GM12878 (cell line): Measurements from ENCODE around the gene CARD14. TPM values are rescaled to one million over a fixed set of nuclear protein-coding genes. Genes with fewer than 3 reads are reported as not detected.
A peak's percentile ranks its signal among the peaks of the same experiment; 100 is the strongest.

ENCODE experiments used
- ATAC-seq: fragments of 200-7000 bp; cut with Tn5 transposase; 3 replicates; pipeline ENCODE4 v1.9.1; 2020; ENCODE audit warnings: mild to moderate bottlenecking, moderate library complexity
- BruUV-seq: library from RNA; stranded (reverse); fragments of 400-500 nt; replicated peaks from 2 replicates; lab custom pipeline; 2021; lab: Mats Ljungman, UMichigan
- CTCF ChIA-PET: fragments of 300-600 bp; sonication (Branson Sonifier 250); formaldehyde crosslinking; extraction: SDS; loops from one replicate; lab custom pipeline; 2021; ENCODE audit warnings: inconsistent platforms; lab: Yijun Ruan, JAX
- POLR2A ChIA-PET: fragments of 350-600 bp; formaldehyde crosslinking; extraction: SDS; loops from one replicate; lab custom pipeline; 2021; ENCODE audit warnings: inconsistent platforms; lab: Charles Lee
- RAD21 ChIA-PET: fragments of 300-600 bp; sonication (Branson Sonifier 250); formaldehyde crosslinking; loops from one replicate; lab custom pipeline; 2023; ENCODE audit warnings: antibody characterized with exemption; ENCODE audit not compliant: unreplicated experiment; lab: Charles Lee
- SMC1A ChIA-PET: fragments of 300-600 bp; sonication (Branson Sonifier 250); formaldehyde crosslinking; loops from one replicate; lab custom pipeline; 2023; ENCODE audit not compliant: unreplicated experiment, uncharacterized antibody; lab: Charles Lee
- DNase-seq: peaks from one replicate; pipeline ENCODE4 v3.0.0-alpha.2; 2011; ENCODE audit warnings: low read depth, low spot score
- FAIRE-seq: peaks from 3 replicates; lab custom pipeline; 2011; peaks lifted over from hg19 to GRCh38; lab: Jason Lieb, UNC
- H2AFZ ChIP-seq: 2 replicates; pipeline ENCODE4 v1.6.0; 2011; ENCODE audit warnings: low read depth, low read length, control low read depth; ENCODE audit not compliant: control insufficient read depth
- H3K27ac ChIP-seq: 2 replicates; pipeline ENCODE4 v1.5.1; 2011; ENCODE audit warnings: control low read depth; ENCODE audit not compliant: control insufficient read depth, insufficient read depth
- H3K27me3 ChIP-seq, 2 experiments: replicated peaks in 1 of 2; 2 replicates each; pipeline versions ENCODE4 v1.6.0 to v1.6.1; 2011; ENCODE audit warnings: low read length in 1 of 2; ENCODE audit not compliant: control insufficient read depth in 2 of 2, insufficient read depth in 2 of 2
- H3K36me3 ChIP-seq, 2 experiments: 2 replicates each; pipeline ENCODE4 v1.5.1; 2011; ENCODE audit warnings: low read length in 1 of 2; ENCODE audit not compliant: control insufficient read depth in 2 of 2, insufficient read depth in 2 of 2
- H3K4me1 ChIP-seq: 2 replicates; pipeline ENCODE4 v1.6.1; 2011; ENCODE audit warnings: mild to moderate bottlenecking, low read length, moderate library complexity, mixed read lengths; ENCODE audit not compliant: control insufficient read depth, insufficient read depth
- H3K4me2 ChIP-seq: 2 replicates; pipeline ENCODE4 v1.6.0; 2011; ENCODE audit warnings: control low read depth; ENCODE audit not compliant: control insufficient read depth, insufficient read depth
- H3K4me3 ChIP-seq: fragments of 200-600 bp; sonication (generic); 2 replicates; pipeline ENCODE4 v1.5.1; 2016
- H3K79me2 ChIP-seq: 2 replicates; pipeline ENCODE4 v1.6.0; 2011; ENCODE audit warnings: low read length; ENCODE audit not compliant: control insufficient read depth, insufficient read depth
- H3K9ac ChIP-seq: 2 replicates; pipeline ENCODE4 v1.8.0; 2011; ENCODE audit warnings: low read length, control low read depth, mixed read lengths; ENCODE audit not compliant: control insufficient read depth, insufficient read depth
- H3K9me3 ChIP-seq: replicated peaks from 3 replicates; pipeline ENCODE4 v1.5.1; 2011; ENCODE audit warnings: mild to moderate bottlenecking, low read length; ENCODE audit not compliant: control insufficient read depth, insufficient read depth
- H4K20me1 ChIP-seq: 2 replicates; pipeline ENCODE4 v1.6.0; 2011; ENCODE audit not compliant: control insufficient read depth, insufficient read depth
- MTA3 ChIP-seq: IDR thresholded peaks from 2 replicates; pipeline ENCODE4 v1.6.1; 2012; ENCODE audit warnings: low read length, inconsistent platforms, borderline replicate concordance
- RB1 ChIP-seq: fragments of 450-650 bp; formaldehyde crosslinking; IDR thresholded peaks from 2 replicates; pipeline ENCODE4 v1.6.1; 2017; ENCODE audit warnings: mild to moderate bottlenecking, borderline replicate concordance
- TBL1XR1 ChIP-seq: IDR thresholded peaks from 2 replicates; pipeline ENCODE4 v1.6.1; 2012; ENCODE audit warnings: low read depth, low read length, improper control_type of control experiment
- ZBTB33 ChIP-seq: fragments of 450-650 bp; IDR thresholded peaks from 2 replicates; pipeline ENCODE4 v1.6.1; 2017; ENCODE audit warnings: mild to moderate bottlenecking
- ZBTB40 ChIP-seq: fragments of 450-650 bp; IDR thresholded peaks from 2 replicates; pipeline ENCODE4 v1.6.1; 2016; ENCODE audit warnings: mild to moderate bottlenecking, moderate library complexity, borderline replicate concordance
- WGBS: methylation state at CpG from one replicate; pipeline ENCODE4 v1.1.6; 2016; ENCODE audit warnings: low lambda C conversion rate; ENCODE audit not compliant: insufficient replicate concordance, insufficient coverage; ENCODE audit errors: missing lambda C conversion rate; 5-methylcytosine and 5-hydroxymethylcytosine counted together
- in situ Hi-C: fragments of 300-500 bp; cut with MboI; formaldehyde crosslinking; loops from 9 replicates; pipeline ENCODE4 v1.14.3; 2018; ENCODE audit warnings: mixed read lengths
- intact Hi-C: fragments of 100-400 bp; cut with micrococcal nuclease; formaldehyde crosslinking; loops from one replicate; pipeline ENCODE4 v1.14.2; 2022; ENCODE audit not compliant: unreplicated experiment
- polyA plus RNA-seq, 11 experiments: library from polyadenylated mRNA; depleted of rRNA in 4 of 11; unstranded in 6 of 11; stranded (reverse) in 5 of 11; fragments of >200 nt; fragmentation: Nextera tagmentation in 4 of 11; fragmentation: Illumina TruSeq in 1 of 11; extraction: Ambion mirVana in 4 of 11; extraction: Trizol in 1 of 11; gene quantifications; 1 replicate in 1 of 11; 2 replicates in 10 of 11; pipeline versions ENCODE4 v1.2.1 to v1.2.3, GENCODE V29; 2011 to 2016; ENCODE audit warnings: inconsistent platforms in 2 of 11, missing spikeins in 2 of 11, low read depth in 1 of 11
- total RNA-seq, 4 experiments: library from RNA; depleted of rRNA in 3 of 4; stranded (reverse); fragments of >200 nt in 3 of 4; fragmentation: Illumina TruSeq in 1 of 4; extraction: Trizol in 1 of 4; gene quantifications; 2 replicates each; pipeline versions ENCODE4 v1.2.1 to v1.2.3, GENCODE V29; 2013 to 2021
- TF ChIP-seq, protein P1 (sequence below): IDR thresholded peaks from 2 replicates; pipeline ENCODE4 v1.6.1; 2011; ENCODE audit warnings: borderline replicate concordance, low read depth, mild to moderate bottlenecking, moderate library complexity, low read length; ENCODE audit not compliant: insufficient read depth, poor library complexity, severe bottlenecking
- TF ChIP-seq, protein P2 (sequence below): fragments of 450-650 bp; IDR thresholded peaks from 2 replicates; pipeline ENCODE4 v1.6.1; 2016; ENCODE audit warnings: mild to moderate bottlenecking
- TF ChIP-seq, protein P3 (sequence below): fragments of 450-650 bp; IDR thresholded peaks from 2 replicates; pipeline ENCODE4 v1.6.1; 2018; ENCODE audit warnings: borderline replicate concordance, mild to moderate bottlenecking; ENCODE audit not compliant: partially characterized antibody

CARD14 gene
- total and polyA plus RNA-seq, 10 of the 15 experiments (the other 5 are each of a cell fraction or from before 2014, with no cell fraction given): 0.08 to 0.15 TPM; not detected in 8

DNA sequence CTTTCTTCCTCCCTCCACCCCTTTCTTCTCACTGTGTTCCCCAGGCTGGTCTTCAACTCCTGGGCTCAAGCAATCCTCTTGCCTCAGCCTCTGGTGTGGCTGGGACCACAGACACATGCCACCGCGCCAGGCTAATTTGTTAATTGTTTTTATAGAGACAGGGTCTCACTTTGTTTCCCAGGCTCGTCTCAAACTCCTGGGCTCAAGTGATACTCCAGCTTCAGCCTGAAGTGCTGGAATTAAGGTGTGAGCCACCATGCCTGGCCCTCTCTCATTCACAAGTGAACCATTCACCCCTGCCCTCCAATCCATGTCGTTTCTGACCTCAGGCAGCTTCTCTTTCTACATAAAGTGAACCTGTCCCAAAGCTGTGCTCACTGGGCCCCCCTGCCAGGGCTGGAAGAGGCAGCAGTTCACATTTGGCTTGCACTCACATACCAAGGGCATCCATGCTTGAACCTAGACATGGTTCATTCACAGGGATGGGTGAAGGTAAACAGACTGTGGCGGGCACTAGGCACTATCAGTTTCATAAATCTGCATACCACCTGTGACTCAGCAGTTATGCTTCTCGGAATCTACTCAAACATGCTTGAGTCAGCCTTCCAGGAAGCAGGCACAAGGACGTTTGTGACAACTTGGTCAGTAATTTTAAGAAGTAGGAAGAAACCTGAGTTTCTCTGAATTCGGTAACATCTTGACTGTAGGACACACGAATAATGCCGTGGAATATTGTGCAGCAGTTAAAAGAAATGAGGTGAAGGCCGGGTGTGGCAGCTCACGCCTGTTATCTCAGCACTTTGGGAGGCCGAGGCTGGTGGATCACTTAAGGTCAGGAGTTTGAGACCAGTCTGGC is 84.8 kb downstream of the CARD14 start:
- no peaks in the 10 kb centered on the region for H4K20me1 ChIP-seq
- no peaks in the 10 kb centered on the region for H3K79me2 ChIP-seq
- WGBS: 9% methylated on average over 13 of the region's 13 CpGs
- DNase-seq: peak; percentile 86
- ChIA-PET CTCF (interaction anchor here (0.8 kb wide), 1 partner anchor 59 kb away, joined by 3 read pairs; no protein-coding TSS in a partner anchor), SMC1A (interaction anchor here (1.0 to 1.3 kb wide), 2 partner anchors 9 to 11 kb away, joined by 3 read pairs; no protein-coding TSS in a partner anchor), RAD21 (interaction anchor here (0.9 to 1.4 kb wide), 3 partner anchors 9 to 35 kb away, joined by 3 to 4 read pairs (median 3); no protein-coding TSS in a partner anchor), POLR2A (interaction anchor here (0.6 to 0.7 kb wide), 3 partner anchors 24 to 124 kb away, joined by 3 to 8 read pairs (median 3); no protein-coding TSS in a partner anchor)
- no TSS peak for BruUV-seq
- 0 out of 2 replicates have a peak overlapping the region, but pooled peaks have one; percentile 5 for H3K4me3 ChIP-seq
- peak overlapping the region; percentile 84 for H3K27ac ChIP-seq
- H3K36me3 ChIP-seq: no peaks in the 10 kb centered on the region
- peaks cover 41% of the 10 kb centered on the region for H3K4me1 ChIP-seq
- peak overlapping the region; percentile 44; the same call in 1 of the 2 replicates for H3K9ac ChIP-seq
- in situ Hi-C loops (no loop called here), intact Hi-C loops (loop anchor here (5.0 kb wide), 1 partner anchor 37 kb away; no protein-coding TSS in a partner anchor)
- H2AFZ ChIP-seq: peak overlapping the region; percentile 67
- peak; percentile 92 for FAIRE-seq
- H3K9me3 ChIP-seq: no peaks in the 10 kb centered on the region
- peak; percentile 87 for ATAC-seq
- H3K4me2 ChIP-seq: peak overlapping the region; percentile 75
- H3K27me3 ChIP-seq: no peaks in the 10 kb centered on the region
- TF ChIP-seq TBL1XR1 (no peak), ZBTB40 (no peak), ZBTB33 (no peak), RB1 (no peak), MTA3 (peak; percentile 50; the same call in 1 of the 2 replicates)
- TF ChIP-seq, protein P1, sequence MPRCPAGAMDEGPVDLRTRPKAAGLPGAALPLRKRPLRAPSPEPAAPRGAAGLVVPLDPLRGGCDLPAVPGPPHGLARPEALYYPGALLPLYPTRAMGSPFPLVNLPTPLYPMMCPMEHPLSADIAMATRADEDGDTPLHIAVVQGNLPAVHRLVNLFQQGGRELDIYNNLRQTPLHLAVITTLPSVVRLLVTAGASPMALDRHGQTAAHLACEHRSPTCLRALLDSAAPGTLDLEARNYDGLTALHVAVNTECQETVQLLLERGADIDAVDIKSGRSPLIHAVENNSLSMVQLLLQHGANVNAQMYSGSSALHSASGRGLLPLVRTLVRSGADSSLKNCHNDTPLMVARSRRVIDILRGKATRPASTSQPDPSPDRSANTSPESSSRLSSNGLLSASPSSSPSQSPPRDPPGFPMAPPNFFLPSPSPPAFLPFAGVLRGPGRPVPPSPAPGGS: no peak
- TF ChIP-seq, protein P2, sequence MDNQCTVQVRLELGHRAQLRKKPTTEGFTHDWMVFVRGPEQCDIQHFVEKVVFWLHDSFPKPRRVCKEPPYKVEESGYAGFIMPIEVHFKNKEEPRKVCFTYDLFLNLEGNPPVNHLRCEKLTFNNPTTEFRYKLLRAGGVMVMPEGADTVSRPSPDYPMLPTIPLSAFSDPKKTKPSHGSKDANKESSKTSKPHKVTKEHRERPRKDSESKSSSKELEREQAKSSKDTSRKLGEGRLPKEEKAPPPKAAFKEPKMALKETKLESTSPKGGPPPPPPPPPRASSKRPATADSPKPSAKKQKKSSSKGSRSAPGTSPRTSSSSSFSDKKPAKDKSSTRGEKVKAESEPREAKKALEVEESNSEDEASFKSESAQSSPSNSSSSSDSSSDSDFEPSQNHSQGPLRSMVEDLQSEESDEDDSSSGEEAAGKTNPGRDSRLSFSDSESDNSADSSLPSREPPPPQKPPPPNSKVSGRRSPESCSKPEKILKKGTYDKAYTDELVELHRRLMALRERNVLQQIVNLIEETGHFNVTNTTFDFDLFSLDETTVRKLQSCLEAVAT: no peak
- TF ChIP-seq, protein P3, sequence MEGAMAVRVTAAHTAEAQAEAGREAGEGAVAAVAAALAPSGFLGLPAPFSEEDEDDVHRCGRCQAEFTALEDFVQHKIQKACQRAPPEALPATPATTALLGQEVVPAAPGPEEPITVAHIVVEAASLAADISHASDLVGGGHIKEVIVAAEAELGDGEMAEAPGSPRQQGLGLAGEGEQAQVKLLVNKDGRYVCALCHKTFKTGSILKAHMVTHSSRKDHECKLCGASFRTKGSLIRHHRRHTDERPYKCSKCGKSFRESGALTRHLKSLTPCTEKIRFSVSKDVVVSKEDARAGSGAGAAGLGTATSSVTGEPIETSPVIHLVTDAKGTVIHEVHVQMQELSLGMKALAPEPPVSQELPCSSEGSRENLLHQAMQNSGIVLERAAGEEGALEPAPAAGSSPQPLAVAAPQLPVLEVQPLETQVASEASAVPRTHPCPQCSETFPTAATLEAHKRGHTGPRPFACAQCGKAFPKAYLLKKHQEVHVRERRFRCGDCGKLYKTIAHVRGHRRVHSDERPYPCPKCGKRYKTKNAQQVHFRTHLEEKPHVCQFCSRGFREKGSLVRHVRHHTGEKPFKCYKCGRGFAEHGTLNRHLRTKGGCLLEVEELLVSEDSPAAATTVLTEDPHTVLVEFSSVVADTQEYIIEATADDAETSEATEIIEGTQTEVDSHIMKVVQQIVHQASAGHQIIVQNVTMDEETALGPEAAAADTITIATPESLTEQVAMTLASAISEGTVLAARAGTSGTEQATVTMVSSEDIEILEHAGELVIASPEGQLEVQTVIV: no peak
